ENCODE measurements around the gene TRIP6. TPM values are rescaled to one million over a fixed set of nuclear protein-coding genes. Genes with fewer than 3 reads are reported as not detected.

The TRIP6 gene
- total RNA-seq, 1 donor from 2014 or later: 52.1 TPM

DNA sequence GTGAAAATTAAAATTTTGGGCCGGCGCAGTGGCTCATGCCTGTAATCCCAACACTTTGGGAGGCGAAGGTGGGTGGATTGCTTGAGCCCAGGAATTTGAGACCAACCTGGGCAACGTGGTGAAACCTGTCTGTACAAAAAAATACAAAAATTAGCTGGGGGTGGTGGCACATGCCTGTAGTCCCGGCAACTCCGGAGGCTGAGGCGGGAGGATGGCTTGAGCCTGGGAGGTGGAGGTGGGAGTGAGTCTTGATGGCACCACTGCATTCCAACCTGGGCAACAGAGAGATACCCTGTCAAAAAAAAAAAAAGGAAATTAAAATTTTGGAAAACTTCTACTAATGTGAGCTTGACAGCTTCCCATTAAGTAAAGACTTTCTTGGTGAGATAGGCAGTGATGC lies 10.8 kb downstream of the TRIP6 start:
- H3K27me3 ChIP-seq: no peaks in the 10 kb centered on the region
- DNase-seq (ENCODE audit: extremely low spot score in 2 of 2): no peak
- H3K4me3 ChIP-seq: no peak overlapping the region
- H3K9me3 ChIP-seq: no peaks in the 10 kb centered on the region
- peaks cover 3 to 23% of the 10 kb centered on the region in 2 donors for H3K36me3 ChIP-seq
- peaks cover 42% of the 10 kb centered on the region for H3K4me1 ChIP-seq
- intact Hi-C loops (cut with DNase I): no loop called here
- H3K27ac ChIP-seq: no peak overlapping the region
- TF ChIP-seq POLR2AphosphoS5 (IDR thresholded peaks at IDR 0.05; ENCODE audit: insufficient read depth in 1 of 2, low read depth in 1 of 2): no peak
- TF ChIP-seq, protein P1, sequence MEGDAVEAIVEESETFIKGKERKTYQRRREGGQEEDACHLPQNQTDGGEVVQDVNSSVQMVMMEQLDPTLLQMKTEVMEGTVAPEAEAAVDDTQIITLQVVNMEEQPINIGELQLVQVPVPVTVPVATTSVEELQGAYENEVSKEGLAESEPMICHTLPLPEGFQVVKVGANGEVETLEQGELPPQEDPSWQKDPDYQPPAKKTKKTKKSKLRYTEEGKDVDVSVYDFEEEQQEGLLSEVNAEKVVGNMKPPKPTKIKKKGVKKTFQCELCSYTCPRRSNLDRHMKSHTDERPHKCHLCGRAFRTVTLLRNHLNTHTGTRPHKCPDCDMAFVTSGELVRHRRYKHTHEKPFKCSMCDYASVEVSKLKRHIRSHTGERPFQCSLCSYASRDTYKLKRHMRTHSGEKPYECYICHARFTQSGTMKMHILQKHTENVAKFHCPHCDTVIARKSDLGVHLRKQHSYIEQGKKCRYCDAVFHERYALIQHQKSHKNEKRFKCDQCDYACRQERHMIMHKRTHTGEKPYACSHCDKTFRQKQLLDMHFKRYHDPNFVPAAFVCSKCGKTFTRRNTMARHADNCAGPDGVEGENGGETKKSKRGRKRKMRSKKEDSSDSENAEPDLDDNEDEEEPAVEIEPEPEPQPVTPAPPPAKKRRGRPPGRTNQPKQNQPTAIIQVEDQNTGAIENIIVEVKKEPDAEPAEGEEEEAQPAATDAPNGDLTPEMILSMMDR (IDR thresholded peaks at IDR 0.05): no peak
- no peak for TF ChIP-seq POLR2A (IDR thresholded peaks at IDR 0.05)

DNA sequence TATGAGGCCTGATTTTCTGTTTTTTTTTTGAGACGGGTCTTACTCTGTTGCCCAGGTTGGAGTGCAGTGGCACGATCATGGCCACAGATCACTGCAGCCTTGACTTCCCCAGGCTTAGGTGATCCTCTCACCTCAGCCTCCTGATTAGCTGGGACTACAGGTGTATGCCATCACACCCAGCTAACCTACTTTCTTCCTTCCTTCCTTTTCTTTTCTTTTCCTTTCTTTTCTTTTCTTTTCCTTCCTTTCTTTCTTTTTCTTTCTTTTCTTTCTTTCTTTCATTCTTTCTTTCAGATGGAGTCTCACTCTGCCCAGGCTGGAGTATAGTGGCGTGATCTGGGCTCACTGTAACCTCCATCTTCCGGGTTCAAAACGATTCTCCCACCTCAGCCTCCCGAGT lies 11.5 kb downstream of the TRIP6 start:
- DNase-seq (ENCODE audit: extremely low spot score in 2 of 2): no peak
- Histone ChIP-seq H3K4me3 (no peak overlapping the region), H3K36me3 (peaks cover 3 to 28% of the 10 kb centered on the region in 2 donors), H3K27ac (no peak overlapping the region), H3K9me3 (no peaks in the 10 kb centered on the region), H3K4me1 (peaks cover 42% of the 10 kb centered on the region), H3K27me3 (no peaks in the 10 kb centered on the region)
- no peak for TF ChIP-seq POLR2A (IDR thresholded peaks at IDR 0.05)
- TF ChIP-seq, protein P1 (IDR thresholded peaks at IDR 0.05): no peak
- no peak for TF ChIP-seq POLR2AphosphoS5 (IDR thresholded peaks at IDR 0.05; ENCODE audit: insufficient read depth in 1 of 2, low read depth in 1 of 2)
- intact Hi-C loops (cut with DNase I): no loop called here

DNA sequence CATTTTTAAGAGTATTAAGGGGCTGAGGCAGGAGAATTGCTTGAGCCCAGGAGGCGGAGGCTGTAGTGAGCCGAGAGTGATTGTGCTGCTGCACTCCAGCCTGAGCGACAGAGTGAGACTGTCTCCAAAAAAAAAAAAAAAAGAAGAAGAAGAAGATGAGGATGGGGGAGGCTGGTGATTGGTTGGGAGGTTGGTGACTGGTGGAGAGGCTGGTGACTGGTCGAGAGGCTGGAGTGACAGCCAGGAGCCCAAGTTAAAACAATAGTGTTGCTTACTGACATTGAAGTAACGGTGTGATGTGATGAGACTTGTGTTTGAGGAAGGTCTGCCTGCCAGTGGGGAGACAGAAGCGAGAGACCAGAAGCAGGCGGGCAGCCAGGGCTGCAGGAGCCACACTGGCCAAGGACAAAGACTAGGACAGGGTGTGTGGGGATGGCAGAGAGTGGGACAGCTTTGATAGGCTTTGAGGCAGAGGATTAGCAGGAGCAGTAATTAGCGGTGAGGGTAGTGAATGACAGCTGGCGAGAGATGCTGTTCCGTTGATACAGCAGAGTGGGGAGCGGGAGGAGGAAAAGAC lies 12.6 kb downstream of the TRIP6 start:
- Histone ChIP-seq H3K27me3 (no peaks in the 10 kb centered on the region), H3K4me3 (no peak overlapping the region), H3K36me3 (peaks cover 3 to 39% of the 10 kb centered on the region in 2 donors), H3K27ac (no peak overlapping the region), H3K4me1 (peaks cover 35% of the 10 kb centered on the region), H3K9me3 (no peaks in the 10 kb centered on the region)
- intact Hi-C loops (cut with DNase I): no loop called here
- DNase-seq (ENCODE audit: extremely low spot score in 2 of 2): no peak
- no peak for TF ChIP-seq POLR2A (IDR thresholded peaks at IDR 0.05)
- TF ChIP-seq, protein P1 (IDR thresholded peaks at IDR 0.05): no peak
- TF ChIP-seq POLR2AphosphoS5 (IDR thresholded peaks at IDR 0.05; ENCODE audit: insufficient read depth in 1 of 2, low read depth in 1 of 2): no peak

DNA sequence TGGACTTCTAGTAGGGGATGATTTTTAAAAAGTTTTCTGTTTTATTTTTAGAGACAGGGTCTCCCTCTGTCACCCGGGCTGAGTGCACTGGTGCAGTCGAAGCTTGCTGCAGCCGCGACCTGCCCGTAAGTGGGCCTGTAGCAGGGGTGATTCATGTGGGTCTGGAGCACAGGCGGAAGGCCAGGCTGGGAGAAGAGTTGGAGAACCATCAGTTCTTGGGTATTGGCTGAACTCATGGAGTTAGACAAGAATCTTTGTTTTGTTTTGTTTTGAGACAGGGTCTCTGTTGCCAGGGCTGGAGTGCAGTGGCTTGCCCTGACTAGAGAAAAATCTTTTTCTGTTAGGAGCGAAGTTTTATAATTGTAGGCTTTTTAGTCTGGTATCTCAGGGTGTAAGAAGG lies 13.5 kb downstream of the TRIP6 start:
- no peak overlapping the region for H3K27ac ChIP-seq
- H3K9me3 ChIP-seq: no peaks in the 10 kb centered on the region
- H3K27me3 ChIP-seq: no peaks in the 10 kb centered on the region
- intact Hi-C loops (cut with DNase I): no loop called here
- peaks cover 6 to 48% of the 10 kb centered on the region in 2 donors for H3K36me3 ChIP-seq
- no peak for TF ChIP-seq POLR2AphosphoS5 (IDR thresholded peaks at IDR 0.05; ENCODE audit: insufficient read depth in 1 of 2, low read depth in 1 of 2)
- TF ChIP-seq, protein P1 (IDR thresholded peaks at IDR 0.05): no peak
- TF ChIP-seq POLR2A (IDR thresholded peaks at IDR 0.05): no peak
- H3K4me3 ChIP-seq: no peak overlapping the region
- DNase-seq (ENCODE audit: extremely low spot score in 2 of 2): no peak
- H3K4me1 ChIP-seq: peaks cover 32% of the 10 kb centered on the region

DNA sequence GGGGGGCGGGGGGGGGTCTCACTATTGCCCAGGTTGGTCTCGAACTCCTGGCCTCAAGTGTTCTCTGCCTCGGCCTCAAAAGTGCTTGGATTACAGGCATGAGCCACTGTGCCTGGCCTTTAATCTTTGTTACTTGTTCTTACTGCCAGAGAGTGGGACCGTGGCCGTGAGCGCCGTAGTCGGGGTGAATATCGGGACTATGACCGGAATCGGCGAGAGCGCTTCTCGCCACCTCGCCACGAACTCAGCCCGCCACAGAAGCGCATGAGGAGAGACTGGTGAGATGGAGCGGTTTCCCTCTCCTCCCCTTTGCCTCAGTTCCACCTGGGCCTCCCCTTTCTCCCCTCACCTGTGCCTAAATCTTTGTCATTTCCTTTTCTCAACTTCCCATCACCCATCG lies 13.9 kb downstream of the TRIP6 start:
- no peak for DNase-seq (ENCODE audit: extremely low spot score in 2 of 2)
- intact Hi-C loops (cut with DNase I): no loop called here
- no peaks in the 10 kb centered on the region for H3K9me3 ChIP-seq
- H3K27me3 ChIP-seq: no peaks in the 10 kb centered on the region
- H3K4me1 ChIP-seq: peaks cover 27% of the 10 kb centered on the region
- TF ChIP-seq POLR2A (IDR thresholded peaks at IDR 0.05) (no peak), POLR2AphosphoS5 (IDR thresholded peaks at IDR 0.05; ENCODE audit: insufficient read depth in 1 of 2, low read depth in 1 of 2) (no peak)
- TF ChIP-seq, protein P1 (IDR thresholded peaks at IDR 0.05): no peak
- no peak overlapping the region for H3K4me3 ChIP-seq
- no peak overlapping the region for H3K27ac ChIP-seq
- H3K36me3 ChIP-seq: peaks cover 9 to 53% of the 10 kb centered on the region in 2 donors

Measured in vagina (tissue), 2 donors.